HT-29 (cell line): ENCODE data around the gene KLF7. TPM values are rescaled to one million over a fixed set of nuclear protein-coding genes. Genes with fewer than 3 reads are reported as not detected.

Experiments used
- DNase-seq: peaks from one replicate; pipeline ENCODE4 v3.0.0-alpha.2; 2015; ENCODE audit warnings: low spot score
- total RNA-seq: library from RNA; depleted of rRNA; stranded (reverse); fragments of >200 nt; shearing (Covaris generic); gene quantifications from 2 replicates; pipeline ENCODE4 v1.2.3, GENCODE V29; 2014

KLF7 gene
- total RNA-seq, 1 experiment from 2014 or later, result not detected

DNA sequence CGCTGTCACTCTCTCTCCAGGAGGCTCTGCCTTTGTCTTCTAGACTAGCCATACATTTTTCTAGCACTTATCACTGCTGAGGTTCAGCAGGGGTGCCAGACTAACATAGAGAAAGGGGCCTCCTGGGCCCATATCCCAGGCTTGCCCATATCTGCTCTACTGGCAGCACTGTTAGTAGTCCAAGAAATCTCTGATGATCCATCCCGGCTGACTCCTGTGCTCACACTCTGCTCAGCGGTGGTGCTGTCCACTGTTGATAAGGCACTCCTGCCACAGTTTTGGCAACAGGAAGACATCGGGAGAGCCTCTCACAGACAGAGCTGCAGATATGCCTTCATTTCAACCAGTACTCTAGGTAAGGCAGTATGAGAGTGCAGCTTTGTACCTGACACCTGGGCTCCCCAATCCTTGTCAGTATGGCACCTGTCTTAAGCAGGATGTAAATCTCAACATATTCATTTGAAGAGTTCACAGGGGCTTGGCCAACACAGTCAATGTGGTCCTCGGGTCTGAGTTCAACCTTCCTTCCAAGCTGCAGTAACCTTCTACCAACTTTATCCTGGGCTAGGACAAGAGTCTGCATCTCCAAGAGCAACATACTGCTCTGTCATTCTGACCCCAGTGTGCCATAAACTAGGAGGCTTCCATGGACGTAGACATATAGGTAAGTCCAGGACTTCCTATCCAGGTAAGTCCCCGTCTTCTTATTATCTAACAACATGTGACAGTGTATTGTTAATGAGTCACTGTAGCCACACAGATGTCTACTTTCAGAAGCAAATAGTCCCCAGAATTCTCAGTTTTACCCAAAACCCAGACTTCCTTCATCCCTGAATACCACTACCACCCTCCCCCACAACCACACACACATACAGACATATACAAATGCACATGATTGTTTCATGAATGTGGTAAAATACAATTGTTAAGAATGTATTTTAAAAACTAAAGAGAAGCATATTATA lies 16.2 kb downstream of the KLF7 start:
- no peak for DNase-seq

DNA sequence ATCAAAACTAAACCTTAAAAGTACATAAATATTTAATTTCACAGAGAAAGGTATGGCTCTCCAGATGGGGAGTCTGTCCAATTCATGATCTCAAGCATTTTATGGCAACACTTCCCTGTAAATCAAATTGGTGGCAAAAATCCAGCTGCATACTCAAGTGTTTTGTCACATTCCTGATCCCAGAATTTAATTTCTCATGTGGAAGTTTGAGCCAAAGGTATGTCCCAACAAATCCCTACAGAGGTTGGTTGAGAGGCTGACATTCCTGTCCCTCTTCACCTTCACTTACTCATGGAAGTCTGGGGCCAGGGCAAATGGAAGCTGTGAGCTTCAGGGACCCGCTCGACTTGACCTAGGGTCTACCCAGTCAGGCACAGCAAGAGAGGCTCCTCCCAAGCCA lies 17.7 kb downstream of the KLF7 start:
- DNase-seq, result no peak

DNA sequence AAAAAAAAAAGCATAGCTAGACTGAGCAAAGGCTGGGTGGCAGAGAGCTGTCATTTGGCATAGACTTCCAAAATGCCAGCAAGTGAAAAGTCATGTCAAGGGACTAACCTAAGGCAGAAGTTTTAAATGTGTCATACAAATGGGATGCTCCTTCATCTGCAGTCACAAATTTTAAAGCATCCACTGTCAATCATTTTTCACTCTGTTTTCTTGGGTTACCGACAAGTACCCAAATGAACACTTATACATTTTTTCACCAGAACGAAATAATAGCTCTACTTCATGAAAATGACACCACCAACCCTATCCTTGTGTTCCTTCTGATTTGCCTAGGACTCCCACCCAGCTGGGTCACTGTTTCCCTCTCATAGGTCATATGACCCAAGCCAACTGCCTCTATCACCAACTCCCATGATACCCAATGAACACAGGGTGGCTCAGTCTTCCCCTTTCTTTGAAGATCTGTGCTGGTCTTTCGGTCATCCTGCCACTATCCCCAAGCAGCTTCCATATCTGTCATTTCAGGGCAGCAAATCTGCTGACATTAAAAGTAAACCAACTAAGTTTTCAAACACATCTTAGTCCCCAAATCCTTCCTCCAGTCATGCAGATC lies 21.5 kb downstream of the KLF7 start:
- DNase-seq, result no peak

DNA sequence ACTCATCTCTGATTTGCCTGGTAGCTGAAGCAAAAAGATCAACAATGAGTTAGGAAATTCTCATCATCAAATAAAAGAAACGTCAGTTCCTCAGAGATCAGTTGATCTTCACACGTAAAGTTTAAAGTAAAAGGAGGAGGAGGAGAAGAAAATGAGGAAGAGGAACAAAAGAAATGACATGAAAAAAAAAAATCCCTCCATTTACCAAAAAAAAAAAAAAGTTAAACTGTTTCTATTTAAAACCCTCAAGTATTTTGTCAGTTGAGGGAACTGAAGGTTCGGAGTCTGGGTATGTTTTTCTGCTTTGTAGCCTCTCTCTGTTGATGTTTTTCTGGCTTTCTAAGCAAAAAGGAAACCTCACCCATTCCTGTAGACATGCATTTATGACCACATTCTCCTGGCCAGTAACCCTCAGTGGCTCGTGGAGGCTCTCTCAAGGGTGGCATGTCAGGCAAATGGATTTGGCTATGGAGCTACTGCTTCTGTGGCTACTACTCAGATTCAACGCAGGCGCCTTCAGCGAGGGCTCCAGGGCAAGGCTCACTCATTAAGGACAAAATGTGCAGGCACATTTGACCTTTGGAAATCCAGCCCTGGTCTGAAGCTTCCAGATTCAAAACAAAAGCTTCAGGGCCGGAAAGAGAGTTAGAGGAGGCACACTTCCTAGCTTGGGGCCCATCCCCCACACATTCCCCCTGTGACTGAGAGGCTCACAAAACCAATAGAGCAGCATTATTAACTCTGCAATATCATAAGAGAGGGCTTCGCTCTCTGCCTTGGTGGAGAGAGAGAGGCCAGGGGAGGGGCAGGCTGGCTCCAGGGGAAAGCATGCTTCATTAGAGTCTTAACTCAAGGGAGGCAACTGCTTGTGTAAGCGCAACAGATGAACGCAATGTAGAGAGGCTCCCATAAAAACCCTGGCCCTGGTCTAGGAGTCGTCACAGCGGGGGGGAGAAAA lies 22.3 kb downstream of the KLF7 start:
- DNase-seq, result no peak

DNA sequence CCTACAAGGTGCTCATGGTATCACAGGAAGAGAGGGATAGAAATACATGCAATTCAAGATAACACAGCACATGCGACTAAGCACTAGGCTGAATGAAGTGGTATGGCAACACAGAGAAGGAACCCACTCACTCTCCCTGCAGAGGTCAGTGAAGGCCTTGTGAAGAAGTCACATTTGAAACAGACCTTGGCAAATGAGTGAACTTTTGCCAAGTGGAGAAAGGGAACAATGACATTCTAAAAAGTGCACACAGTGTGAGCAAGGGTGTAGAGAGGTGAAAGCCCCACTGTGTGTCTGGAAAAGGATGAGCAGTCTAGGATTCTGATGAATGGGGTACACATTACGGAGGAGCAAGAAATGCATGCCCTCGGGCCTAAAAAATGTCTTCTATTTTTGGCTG lies 23.3 kb downstream of the KLF7 start:
- no peak for DNase-seq

DNA sequence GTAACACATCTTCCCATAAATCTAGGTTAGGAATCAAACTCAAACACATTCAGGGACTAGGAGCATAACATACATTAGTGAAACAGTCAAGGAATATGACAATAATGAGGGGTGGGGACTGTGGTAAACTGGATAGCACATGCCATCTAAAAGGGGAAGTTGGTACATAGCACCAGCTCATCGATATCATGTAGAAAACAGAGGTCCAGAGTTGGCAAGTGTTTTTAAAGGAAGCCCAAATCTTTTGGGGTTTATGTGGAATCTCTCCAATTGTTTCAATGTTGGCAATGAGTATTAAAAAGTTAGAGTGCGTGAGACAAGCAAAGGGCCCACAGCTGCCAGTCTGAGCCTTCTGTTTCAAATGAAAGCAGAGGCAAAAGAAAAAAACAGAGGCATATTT lies 24.4 kb downstream of the KLF7 start:
- no peak for DNase-seq

DNA sequence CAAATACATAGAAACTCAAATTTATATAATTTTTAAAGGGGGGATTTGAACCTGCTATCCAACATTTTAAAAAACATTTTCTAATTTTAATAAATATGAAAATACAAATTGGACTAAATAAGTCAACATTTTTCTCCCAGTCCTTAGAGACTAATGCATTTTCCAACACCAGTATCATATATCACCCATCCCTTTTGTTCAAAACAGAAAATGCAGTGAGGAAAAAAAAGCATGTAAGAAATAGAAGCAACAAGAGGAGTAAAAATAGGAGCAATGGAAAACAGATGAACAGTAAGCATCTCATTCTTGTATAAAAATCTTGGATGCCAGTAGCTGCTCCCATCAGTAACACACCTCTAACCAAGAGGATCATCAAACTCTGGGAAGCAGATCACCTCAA lies 25.5 kb downstream of the KLF7 start:
- DNase-seq, result no peak

DNA sequence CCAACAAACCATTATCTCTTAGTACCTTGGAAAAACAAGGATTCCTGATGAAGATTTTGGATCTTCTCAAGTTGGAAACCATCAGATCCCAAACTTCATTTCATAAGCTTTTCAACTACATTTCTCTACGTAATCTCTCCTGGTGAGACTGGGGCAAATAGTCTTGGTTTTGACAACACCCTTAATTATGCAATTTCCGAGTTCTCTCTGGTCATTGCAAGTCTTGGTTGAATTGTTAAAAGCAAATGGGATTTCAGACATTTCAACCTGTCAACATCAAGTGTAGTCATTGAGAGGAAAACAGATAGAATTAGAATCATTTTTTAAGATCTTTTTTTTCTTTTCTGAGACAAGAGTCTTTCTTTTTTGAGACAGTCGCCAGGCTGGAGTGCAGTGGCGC lies 26.2 kb downstream of the KLF7 start:
- DNase-seq, result no peak

DNA sequence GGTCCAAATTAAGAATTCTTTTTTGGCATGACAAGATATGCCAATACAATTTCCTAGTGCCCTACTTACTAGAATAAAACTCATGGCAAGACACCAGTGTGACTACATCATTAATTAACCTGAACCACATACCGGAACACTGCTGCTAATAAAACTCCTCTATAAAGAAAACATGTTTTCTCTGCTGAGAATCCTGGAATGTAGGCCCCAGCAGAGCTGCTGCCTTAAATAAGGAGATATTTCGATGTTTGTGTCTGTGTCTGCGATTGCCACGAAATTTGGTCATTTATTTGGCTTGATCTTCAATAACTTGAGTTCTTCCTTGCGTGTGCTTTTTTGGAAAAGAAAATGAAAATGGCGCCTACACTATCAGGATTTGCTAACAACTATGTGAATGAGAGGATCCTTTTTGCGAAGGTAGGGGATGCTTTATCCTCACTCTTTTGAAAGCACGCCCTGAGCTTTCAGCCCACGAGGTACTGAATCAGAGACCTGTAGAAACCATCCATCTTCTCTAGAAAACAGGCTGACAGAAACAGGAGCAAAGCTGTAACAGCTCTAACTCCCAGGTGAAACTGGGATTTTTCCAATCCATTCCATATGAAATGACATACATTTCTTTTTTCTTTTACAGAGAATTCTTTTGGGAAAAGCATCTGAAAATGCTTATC lies 27.0 kb downstream of the KLF7 start:
- no peak for DNase-seq

DNA sequence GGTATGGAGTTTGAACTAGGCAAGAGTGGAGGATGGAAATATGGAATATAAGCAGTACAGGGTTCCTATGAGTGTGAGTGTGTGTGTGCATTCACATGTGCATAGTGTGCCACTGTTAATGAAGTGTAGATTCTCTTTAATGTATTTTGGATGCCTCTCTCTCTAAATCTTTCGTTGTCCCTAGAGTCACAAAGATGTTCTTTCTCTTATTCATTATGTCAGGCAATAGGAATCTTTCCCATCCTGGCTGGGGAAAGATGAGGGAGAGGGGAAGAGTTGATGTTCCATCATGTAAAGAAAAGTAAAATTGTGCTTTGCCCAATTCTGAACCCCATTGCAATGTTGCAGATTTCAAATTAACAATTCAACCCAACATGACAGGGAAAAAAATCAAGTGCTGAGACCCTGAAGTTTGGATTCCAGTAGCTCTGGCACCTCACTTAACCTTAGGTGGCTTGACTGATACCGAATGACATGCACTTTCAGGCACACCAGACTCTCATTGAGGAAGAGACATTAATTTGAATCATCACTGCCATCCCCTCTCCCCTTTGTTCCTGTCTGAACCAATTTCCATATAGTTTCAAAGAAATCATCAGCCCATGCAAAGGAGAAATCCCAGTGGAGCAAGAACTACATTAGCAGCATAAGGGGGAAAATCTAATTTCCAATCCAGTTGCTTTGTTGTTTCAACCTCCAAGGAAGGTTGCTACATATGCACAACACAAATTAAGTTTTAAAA lies 28.0 kb downstream of the KLF7 start:
- DNase-seq, result no peak

DNA sequence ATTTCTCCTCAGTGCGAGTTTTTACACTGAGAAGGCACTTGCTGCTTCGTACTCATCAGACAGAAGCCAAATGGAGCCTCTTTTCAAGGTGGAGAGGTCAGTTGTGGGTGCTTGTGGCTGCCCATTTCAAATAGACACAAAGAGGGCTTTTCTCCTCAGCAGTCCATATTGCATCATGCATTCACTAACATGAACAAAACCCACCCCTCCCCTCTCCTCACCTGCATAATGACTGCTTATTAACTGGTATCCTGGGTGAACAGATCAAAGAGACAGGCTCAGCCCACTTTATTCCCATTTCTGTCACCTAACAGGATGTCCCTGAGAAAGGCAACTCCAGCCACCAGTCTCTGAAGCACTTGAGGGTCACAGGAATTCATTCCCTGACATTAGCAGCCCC lies 28.9 kb downstream of the KLF7 start:
- no peak for DNase-seq

DNA sequence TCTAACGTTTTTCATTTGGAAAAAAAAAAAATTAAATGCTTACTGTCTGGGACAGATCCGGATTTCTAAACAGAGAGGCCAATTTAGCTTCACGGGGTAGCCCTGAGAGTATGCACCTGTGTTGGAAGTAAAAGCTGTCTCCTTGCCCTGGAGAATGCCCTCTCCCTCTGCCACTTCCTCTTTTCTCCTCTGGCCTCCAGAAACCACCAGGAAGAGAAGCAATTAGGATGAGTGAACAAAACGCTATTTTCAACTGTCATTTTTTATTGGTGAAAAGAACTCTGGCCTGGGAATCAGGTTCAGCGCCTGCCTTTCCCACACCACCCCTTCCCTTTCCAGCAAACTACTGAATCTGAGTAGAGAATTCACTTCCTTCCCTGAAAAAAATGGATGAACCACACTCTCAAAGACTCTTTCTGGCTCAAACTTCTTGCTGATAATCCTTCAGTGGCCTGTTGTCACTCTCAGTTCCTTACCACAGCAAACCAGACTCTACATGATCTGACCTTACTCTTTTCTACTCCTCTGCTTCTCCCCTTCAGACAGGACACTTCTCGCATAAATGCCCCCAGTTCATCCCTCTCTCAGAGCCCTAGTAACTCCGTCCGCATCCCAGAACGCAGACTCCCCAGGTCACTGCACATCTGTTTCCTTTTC lies 29.8 kb downstream of the KLF7 start:
- DNase-seq, result no peak

DNA sequence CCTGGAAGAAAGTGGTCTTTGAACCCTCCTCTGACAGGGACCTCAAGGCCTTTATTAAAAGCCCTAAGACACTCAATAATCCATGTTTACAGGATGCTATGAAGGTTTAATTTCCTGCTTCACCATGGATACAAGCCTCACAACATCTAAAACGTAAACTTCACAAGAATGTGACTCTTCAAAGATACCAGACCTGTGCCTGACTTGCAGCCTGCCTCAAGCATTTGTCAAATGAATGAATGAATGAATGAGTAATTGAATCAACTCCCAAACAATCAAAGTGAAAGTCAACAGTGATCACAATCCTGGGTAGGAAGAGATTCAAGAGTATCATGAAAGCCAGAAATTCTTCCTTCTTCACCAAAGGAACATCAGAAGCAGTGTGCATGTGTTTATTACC lies 30.4 kb downstream of the KLF7 start:
- no peak for DNase-seq

DNA sequence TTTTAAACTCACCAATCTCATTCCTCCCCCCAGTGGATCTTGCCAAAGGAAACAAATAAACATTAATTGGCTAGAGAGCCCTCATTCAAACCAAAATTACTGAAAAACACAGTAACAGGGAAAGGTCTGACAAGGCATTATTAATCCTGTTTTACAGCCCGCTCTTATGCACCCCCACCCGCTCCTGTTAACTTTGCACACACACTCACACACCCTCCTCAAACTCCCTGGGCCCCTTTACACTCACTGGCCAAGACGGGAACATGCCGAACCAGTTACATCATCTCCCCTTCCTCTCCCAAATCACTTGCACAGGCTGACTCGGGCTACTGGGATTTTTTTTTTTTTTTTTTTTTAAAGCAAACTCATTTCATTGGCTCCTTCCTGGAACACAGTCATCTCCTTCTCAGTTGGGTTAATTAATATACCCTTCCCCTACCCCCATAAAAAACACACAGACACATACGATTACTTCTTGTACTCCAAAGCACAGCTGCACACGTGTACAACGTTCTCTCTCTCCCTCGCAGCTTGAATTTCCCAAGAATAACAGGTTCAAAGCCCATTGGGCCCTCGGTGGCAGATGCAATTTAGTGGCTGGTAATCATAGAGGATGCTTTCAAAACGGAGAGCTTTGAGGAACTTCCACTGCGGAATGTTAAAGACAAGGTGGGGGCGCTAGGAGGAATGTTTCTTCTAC lies 31.8 kb downstream of the KLF7 start:
- DNase-seq, result no peak

DNA sequence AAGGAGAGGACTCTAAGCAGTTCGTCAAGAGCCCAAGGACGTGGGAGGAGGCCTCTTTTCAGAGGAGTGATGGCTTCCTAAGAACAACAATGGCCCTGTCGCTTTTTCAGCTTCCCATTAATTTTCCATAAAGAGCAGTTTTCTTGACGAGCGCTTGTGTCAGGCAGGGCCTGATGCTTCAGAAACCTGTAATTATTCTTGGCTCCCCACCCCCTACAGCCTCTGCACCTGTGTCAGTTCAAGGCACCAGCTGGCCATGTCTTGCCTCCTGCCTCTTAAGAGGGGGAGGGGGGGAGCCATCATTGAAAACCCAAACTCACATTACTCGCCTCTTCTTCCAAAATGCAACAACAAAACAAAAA lies 32.3 kb downstream of the KLF7 start:
- DNase-seq, result no peak

DNA sequence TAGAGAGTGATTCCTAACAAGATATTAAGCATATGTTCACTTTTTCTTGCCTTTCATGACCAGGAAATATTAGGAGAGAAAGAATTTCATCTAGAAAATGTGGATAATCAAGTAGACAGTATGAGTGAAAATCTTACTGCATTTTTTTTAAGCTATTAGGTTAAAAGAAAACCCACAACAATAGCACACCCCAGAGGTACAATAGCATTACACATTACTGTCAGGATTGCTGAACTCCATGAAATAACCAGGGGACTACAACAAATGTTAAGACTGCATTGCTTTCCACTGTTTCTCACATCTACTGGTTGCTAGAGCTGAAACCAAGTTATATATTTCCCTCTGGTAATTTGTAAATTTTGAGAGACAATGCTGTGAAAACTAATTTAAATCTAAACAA lies 33.7 kb downstream of the KLF7 start:
- DNase-seq, result no peak

DNA sequence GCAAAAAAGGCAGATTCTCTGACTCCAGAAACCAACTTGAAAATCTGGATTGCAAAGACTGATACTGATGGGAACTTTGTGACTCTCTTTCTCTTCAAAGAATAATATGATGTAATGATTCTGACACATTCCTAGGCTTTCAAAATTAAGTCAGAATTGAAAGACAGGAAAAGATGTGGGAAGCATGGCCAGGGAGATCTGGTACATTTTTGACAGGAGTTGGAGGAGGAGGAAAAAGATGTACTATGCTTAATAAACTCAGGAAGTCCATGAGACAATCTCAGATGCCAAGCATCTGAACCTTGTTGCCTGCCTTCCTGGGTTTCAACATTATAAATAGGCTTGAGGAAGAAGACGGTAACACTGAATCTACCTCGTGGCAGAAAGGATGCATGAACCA lies 34.2 kb downstream of the KLF7 start:
- DNase-seq, result no peak

DNA sequence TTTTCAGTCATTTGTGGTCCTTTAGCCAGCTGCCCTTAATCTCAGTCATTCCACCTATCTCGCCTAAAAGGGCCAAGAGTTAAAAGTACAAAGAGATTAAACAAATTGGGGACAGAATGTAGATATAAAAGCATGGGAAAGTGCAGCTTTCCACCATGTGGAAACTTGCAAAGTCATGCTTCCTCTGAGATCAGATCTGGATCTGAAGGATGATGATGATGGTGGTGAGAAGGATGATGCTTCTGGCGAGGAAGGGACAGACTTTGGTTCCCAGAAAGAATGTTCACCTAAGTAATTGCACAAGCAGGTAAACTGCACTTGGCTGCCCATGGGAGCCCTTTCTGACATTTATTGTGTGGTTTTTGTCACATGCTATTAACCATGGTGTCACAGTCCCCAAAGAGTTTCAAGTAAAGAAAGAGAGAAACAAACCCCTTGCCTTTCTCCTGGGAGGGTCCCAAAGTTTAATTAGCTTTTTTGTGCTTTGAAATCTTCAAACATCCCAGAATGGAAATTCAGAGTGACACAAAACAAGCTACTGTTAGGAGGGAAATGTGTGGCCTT lies 34.7 kb downstream of the KLF7 start:
- DNase-seq, result no peak

DNA sequence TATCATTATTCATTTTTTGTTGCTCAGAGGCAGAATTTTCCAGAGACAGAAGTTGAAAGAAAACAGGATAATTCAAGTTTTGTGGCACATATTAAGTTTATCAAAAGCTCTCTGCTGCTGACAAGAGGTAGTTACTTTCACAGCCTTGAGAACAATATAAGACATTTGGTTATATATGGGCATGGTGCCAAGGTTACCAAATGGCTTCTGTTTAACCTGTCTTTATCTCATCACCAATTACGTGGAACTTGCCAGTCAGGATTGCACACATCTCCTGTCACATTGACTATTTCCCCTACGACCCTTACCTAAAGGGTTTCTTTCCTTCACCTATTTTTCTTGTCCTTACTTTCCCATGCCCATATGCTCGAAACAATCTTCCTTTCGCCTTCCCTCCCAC lies 35.9 kb downstream of the KLF7 start:
- DNase-seq, result no peak
